Embryonic facial prominence (tissue), 1 donor: ENCODE measurements around the gene SLC17A9.

Source experiments
- DNase-seq: peaks from one replicate; pipeline ENCODE4 v3.0.0-alpha.2; 2016; ENCODE audit errors: extremely low spot score

The SLC17A9 gene

GRCh38 chr20:63017076-63017825 is 64.7 kb downstream of the SLC17A9 start:
- DNase-seq = no peak

- no peak for DNase-seq
Observed at GRCh38 chr20:63017826-63018411, 65.4 kb downstream of the SLC17A9 start.
